ENCODE data around the gene THBS1.

- no peak for TF ChIP-seq CTCF (IDR thresholded peaks at IDR 0.05; ENCODE audit: poor library complexity)
- TF ChIP-seq EZH2 (IDR thresholded peaks at IDR 0.05; ENCODE audit: borderline replicate concordance) = no peak
These were observed 42.7 kb downstream of the THBS1 start for GRCh38 chr15:39623529-39623931.
